Astrocyte (in vitro differentiated cells and primary cell): ENCODE data around the gene BEST1. TPM values are rescaled to one million over a fixed set of nuclear protein-coding genes. Genes with fewer than 3 reads are reported as not detected.
A peak's percentile ranks its signal among the peaks of the same experiment; 100 is the strongest.

ENCODE experiments used
- DNase-seq: peaks from one replicate; pipeline ENCODE4 v3.0.0-alpha.2; 2010; ENCODE audit warnings: low read depth
- FAIRE-seq: peaks from 2 replicates; lab custom pipeline; 2011; peaks lifted over from hg19 to GRCh38; lab: Jason Lieb, UNC
- H2AFZ ChIP-seq: 2 replicates; pipeline ENCODE4 v1.6.0; 2012; ENCODE audit warnings: low read depth, low read length, inconsistent platforms
- H3K27ac ChIP-seq: 2 replicates; pipeline ENCODE4 v1.5.1; 2011; ENCODE audit warnings: low read depth, low read length, inconsistent platforms
- H3K27me3 ChIP-seq: 2 replicates; pipeline ENCODE4 v1.6.0; 2011; ENCODE audit warnings: low read length, inconsistent platforms; ENCODE audit not compliant: insufficient read depth
- H3K36me3 ChIP-seq: 2 replicates; pipeline ENCODE4 v1.5.1; 2011; ENCODE audit warnings: low read length, inconsistent platforms; ENCODE audit not compliant: insufficient read depth
- H3K4me1 ChIP-seq: 2 replicates; pipeline ENCODE4 v1.5.1; 2011; ENCODE audit warnings: low read length, inconsistent platforms; ENCODE audit not compliant: insufficient read depth
- H3K4me2 ChIP-seq: 2 replicates; pipeline ENCODE4 v1.6.0; 2012; ENCODE audit warnings: low read length, inconsistent platforms
- H3K4me3 ChIP-seq: 2 replicates; pipeline ENCODE4 v1.5.1; 2011; ENCODE audit warnings: low read depth, mild to moderate bottlenecking, low read length, inconsistent platforms; ENCODE audit not compliant: insufficient read depth
- H3K79me2 ChIP-seq: 2 replicates; pipeline ENCODE4 v1.6.0; 2012; ENCODE audit warnings: mild to moderate bottlenecking, low read length, inconsistent platforms; ENCODE audit not compliant: insufficient read depth
- H3K9ac ChIP-seq: 2 replicates; pipeline ENCODE4 v1.6.0; 2012; ENCODE audit warnings: mild to moderate bottlenecking, low read length, inconsistent platforms
- H3K9me3 ChIP-seq: 2 replicates; pipeline ENCODE4 v1.5.1; 2012; ENCODE audit warnings: low read depth, mild to moderate bottlenecking, low read length, inconsistent platforms; ENCODE audit not compliant: insufficient read depth
- H4K20me1 ChIP-seq: 2 replicates; pipeline ENCODE4 v1.6.0; 2012; ENCODE audit warnings: low read length, inconsistent platforms; ENCODE audit not compliant: insufficient read depth
- H3K27ac Mint-ChIP-seq: one replicate; pipeline ENCODE4 v1.8.0; 2021; ENCODE audit warnings: mild to moderate bottlenecking, mixed read lengths; ENCODE audit not compliant: unreplicated experiment
- H3K27me3 Mint-ChIP-seq: one replicate; pipeline ENCODE4 v1.8.0; 2021; ENCODE audit warnings: low read depth, mixed read lengths; ENCODE audit not compliant: unreplicated experiment
- H3K36me3 Mint-ChIP-seq: one replicate; pipeline ENCODE4 v1.8.0; 2021; ENCODE audit warnings: low read depth, mixed read lengths; ENCODE audit not compliant: unreplicated experiment
- H3K4me1 Mint-ChIP-seq: one replicate; pipeline ENCODE4 v1.8.0; 2021; ENCODE audit warnings: low read depth, mixed read lengths; ENCODE audit not compliant: unreplicated experiment
- H3K4me3 Mint-ChIP-seq: one replicate; pipeline ENCODE4 v1.8.0; 2021; ENCODE audit warnings: mild to moderate bottlenecking, moderate library complexity, mixed read lengths; ENCODE audit not compliant: unreplicated experiment
- H3K9me3 Mint-ChIP-seq: one replicate; pipeline ENCODE4 v1.8.0; 2021; ENCODE audit warnings: mild to moderate bottlenecking, mixed read lengths; ENCODE audit not compliant: unreplicated experiment
- CTCF ChIP-seq: IDR thresholded peaks from 2 replicates; pipeline ENCODE4 v1.5.1; 2011; ENCODE audit warnings: low read depth, mild to moderate bottlenecking, inconsistent platforms, low read length, moderate library complexity; ENCODE audit not compliant: insufficient read depth
- EZH2 ChIP-seq: IDR thresholded peaks from 2 replicates; pipeline ENCODE4 v1.6.1; 2012; ENCODE audit warnings: mild to moderate bottlenecking, low read length, inconsistent platforms; ENCODE audit not compliant: insufficient read depth
- total RNA-seq: library from RNA; stranded (reverse); gene quantifications from 2 replicates; pipeline ENCODE4 v1.2.1, GENCODE V29; 2021

BEST1 gene
- total RNA-seq, 1 donor from 2014 or later: 0.66 TPM

- Mint-ChIP-seq H3K27me3 (peaks cover 17% of the 10 kb centered on the region), H3K36me3 (no peaks in the 10 kb centered on the region), H3K9me3 (no peaks in the 10 kb centered on the region), H3K4me3 (peak overlapping the region; percentile 40), H3K27ac (peak overlapping the region; percentile 94), H3K4me1 (peaks cover 8% of the 10 kb centered on the region)
- TF ChIP-seq CTCF (no peak), EZH2 (no peak)
- H3K4me1 ChIP-seq: no peaks in the 10 kb centered on the region
- no peaks in the 10 kb centered on the region for H3K9me3 ChIP-seq
- H3K36me3 ChIP-seq: no peaks in the 10 kb centered on the region
- H3K27me3 ChIP-seq: no peaks in the 10 kb centered on the region
- no peak overlapping the region for H3K4me3 ChIP-seq
- H3K27ac ChIP-seq: no peak overlapping the region
- no peaks in the 10 kb centered on the region for H4K20me1 ChIP-seq
- DNase-seq: peak; percentile 74
- H3K9ac ChIP-seq: no peak overlapping the region
- no peak overlapping the region for H3K4me2 ChIP-seq
- H3K79me2 ChIP-seq: no peaks in the 10 kb centered on the region
- H2AFZ ChIP-seq: no peak overlapping the region
- no peak for FAIRE-seq
Observed at GRCh38 chr11:61949169-61950034, 749 bp upstream of the BEST1 start.

DNA sequence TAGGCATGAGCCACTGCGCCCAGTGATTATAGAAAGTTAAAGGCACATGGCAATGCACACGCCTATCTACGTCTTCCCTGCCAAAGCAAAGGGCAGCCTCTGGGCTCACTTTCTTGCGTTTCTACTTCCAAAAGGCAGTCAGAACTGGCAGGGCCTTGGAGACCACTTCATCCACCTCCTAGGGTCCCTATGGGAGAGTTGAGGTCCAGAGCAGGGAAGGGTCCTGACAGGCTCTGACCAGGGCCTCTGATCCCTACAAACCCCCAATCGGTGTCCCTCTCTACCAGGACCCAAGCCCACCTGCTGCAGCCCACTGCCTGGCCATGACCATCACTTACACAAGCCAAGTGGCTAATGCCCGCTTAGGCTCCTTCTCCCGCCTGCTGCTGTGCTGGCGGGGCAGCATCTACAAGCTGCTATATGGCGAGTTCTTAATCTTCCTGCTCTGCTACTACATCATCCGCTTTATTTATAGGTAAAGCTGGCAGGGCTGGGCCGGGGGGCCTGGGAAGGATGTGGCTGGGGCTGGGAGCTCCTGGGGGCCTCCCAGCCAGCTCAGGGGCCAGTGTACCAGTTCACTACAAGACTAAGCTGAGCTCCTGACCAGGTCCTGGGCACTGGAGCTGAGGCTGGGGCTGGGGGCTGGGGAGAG lies 1.5 kb downstream of the BEST1 start:
- Histone ChIP-seq H3K9ac (no peak overlapping the region), H3K36me3 (no peaks in the 10 kb centered on the region), H3K4me3 (no peak overlapping the region), H4K20me1 (no peaks in the 10 kb centered on the region), H3K4me2 (no peak overlapping the region), H3K27ac (no peak overlapping the region), H3K4me1 (peaks cover 9% of the 10 kb centered on the region), H3K79me2 (no peaks in the 10 kb centered on the region), H3K27me3 (peaks cover 5% of the 10 kb centered on the region), H3K9me3 (no peaks in the 10 kb centered on the region), H2AFZ (no peak overlapping the region)
- no peak for DNase-seq
- H3K27ac Mint-ChIP-seq: no peak overlapping the region
- no peaks in the 10 kb centered on the region for H3K9me3 Mint-ChIP-seq
- H3K27me3 Mint-ChIP-seq: peaks cover 20% of the 10 kb centered on the region
- peaks cover 8% of the 10 kb centered on the region for H3K4me1 Mint-ChIP-seq
- no peaks in the 10 kb centered on the region for H3K36me3 Mint-ChIP-seq
- TF ChIP-seq CTCF (no peak), EZH2 (no peak)
- FAIRE-seq: no peak
- H3K4me3 Mint-ChIP-seq: no peak overlapping the region
